GM21515 (cell line): ENCODE data around the gene LY6G5C.

Experiments
- ATAC-seq: cut with Tn5 transposase; IDR thresholded peaks from one replicate; pipeline ENCODE4 v1.9.1; 2021; ENCODE audit not compliant: unreplicated experiment

Gene LY6G5C, protein sequence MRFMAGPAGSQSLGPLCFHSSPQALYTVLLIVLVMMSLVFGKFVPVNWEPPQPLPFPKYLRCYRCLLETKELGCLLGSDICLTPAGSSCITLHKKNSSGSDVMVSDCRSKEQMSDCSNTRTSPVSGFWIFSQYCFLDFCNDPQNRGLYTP

DNA sequence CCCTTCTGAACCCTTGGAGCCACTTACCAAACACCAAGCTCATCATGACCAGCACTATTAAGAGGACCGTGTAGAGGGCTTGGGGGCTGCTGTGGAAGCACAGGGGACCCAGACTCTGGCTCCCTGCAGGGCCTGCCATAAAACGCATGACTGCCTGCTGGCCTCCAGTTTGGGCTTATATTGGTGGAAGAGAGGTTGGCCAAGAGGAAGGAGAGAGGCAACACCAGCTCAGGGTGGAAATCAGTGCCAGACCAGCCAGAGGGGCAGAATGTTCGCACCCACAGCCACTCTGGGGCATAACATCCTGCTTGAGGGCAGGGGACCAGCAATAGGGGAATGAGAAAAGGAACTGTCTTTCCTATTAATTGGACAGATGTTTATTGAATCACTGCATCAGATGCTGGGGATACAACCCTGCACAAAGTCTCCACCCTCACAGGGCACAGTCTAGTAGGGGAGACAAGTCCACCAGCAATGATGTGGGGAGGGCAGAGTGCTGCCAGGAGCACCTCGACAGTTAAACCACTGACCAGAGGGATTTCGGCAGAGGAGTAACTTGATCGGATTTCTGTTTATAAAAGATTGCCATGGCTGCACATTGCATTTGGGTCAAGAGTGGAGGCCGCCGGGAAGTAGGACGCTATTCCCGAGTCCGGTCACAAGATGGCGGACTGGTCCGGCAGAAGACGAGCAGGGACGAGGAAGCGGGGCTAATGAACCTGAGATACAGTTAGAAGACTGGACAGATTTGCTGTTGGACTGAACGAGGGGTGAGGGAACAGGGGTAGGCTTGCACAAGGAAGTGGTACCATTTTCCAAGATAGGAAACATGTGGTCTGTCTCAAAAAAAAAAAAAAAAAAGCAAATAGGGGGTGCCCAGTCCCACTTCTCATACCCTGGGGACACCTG is at the start of gene LY6G5C:
LY6G5C (minus strand) TSS at position 842 of the 909 bp plus-strand sequence; CDS start at position 148, 694 bp downstream.
- ATAC-seq, result no peak

DNA sequence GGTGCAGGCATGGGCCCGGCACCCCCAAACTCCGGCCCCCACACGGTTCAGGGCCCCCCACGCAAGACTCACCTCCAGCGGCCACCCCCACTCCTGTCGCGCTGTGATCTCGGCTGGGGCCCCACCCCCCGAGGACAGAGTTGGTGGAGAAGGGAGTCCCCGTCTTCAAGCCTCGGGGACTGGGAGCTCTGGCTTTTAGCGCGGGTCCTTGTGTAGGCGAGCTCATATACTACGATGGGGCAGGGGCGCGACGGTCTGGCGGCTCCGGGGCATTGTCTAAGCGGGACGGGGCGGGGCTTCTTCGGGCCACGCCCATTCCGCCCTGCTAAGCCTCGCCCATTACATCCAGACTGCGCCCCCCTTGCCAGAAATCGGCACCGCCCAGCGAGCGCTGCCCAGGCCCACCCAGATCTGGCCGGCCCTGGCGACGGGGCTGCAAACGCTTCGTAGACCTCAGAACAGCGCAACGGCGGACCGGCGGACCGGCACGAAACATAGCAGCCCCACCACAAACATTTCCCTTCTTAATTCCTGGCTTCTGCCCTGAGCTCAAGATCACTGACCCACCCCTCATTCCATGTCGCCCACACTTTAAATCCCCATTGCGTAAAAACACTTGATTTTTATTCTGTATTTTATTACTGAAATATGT is 49.2 kb upstream of the LY6G5C start:
- peak; percentile 37 for ATAC-seq

- peak; percentile 41 for ATAC-seq
These were observed 48.7 kb upstream of the LY6G5C start for GRCh38 chr6:31729515-31729978.

DNA sequence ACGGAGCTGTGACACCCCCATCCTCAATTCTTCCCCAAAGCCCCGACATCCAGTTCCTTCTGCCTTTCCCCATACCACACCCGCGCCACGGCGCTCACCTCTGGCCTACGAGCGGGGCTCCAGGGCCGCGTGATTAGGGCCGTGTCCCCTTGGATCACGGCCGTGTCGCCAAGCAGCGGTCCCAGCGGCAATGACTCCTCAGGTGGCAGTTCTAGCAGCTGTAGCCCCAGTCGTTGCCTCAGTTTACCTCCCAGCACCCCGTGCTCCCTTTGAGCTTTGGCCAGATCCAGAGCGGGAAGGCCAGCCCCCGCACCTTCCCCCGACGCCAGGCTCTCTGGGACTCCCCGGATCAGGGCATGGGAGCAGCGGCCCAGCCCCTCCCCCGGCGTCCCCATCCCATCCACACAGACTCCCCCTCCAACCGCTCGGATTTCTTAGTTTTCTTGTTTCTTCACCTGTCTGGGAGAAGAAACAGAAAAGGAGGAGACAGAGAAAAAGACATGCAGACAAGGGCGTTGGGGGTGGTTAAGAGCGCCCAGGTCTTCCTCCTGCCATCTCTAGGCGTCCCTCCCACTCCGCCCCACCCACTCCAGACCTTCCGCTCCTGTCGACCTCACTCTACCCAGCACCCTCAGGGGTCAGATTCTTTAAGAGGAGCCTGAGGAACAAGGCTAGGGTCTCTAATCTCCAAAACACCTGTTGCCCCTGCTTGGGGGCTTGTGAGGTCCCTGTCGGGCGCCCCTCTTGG is 48.1 kb upstream of the LY6G5C start, which contains the start of gene DDAH2:
DDAH2 (minus strand) TSS at position 533 of the 748 bp plus-strand sequence; CDS start at position 395, 138 bp downstream.
- no peak for ATAC-seq

GRCh38 chr6:31727717-31728671 is 47.1 kb upstream of the LY6G5C start:
- ATAC-seq, result no peak

- ATAC-seq, result no peak
These were observed 46.3 kb upstream of the LY6G5C start for GRCh38 chr6:31727034-31727716.

DNA sequence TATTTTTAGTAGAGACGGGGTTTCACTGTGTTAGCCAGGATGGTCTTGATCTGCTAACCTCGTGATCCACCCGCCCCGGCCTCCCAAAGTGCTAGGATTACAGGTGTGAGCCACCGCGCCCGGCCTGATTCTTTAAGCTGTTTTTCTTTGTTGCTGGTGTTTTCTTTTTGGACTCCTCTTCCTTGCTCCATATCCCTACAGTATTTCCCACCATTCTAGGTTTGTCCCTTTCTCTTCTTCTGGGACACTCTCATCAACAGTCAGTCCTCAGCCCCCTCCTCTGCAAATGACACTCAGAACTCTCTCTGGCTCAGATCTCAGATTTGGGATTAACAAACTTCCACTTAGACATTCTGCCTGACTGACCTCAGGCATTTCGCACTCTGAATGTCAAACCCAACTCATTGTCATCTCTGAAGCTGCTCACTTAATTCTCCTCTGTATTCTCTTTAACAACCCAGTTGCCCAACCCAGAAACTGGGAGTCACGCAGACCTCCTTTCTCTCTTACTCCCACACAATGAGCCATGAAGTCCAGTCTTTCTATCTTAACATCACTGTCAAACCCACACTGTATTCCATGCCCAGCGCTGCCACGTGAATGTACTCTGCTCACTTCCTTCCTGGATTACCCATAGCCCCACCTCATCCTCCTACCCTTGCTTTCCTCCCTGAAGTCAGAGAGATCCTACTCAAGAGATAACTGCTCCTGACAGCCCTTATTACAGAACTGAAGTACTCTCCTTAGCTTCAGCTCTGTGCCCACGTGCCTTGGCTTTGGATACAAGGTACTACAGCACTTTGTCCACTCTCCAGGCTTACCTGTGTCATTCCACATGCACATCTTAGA is 44.9 kb upstream of the LY6G5C start:
- ATAC-seq, result no peak

DNA sequence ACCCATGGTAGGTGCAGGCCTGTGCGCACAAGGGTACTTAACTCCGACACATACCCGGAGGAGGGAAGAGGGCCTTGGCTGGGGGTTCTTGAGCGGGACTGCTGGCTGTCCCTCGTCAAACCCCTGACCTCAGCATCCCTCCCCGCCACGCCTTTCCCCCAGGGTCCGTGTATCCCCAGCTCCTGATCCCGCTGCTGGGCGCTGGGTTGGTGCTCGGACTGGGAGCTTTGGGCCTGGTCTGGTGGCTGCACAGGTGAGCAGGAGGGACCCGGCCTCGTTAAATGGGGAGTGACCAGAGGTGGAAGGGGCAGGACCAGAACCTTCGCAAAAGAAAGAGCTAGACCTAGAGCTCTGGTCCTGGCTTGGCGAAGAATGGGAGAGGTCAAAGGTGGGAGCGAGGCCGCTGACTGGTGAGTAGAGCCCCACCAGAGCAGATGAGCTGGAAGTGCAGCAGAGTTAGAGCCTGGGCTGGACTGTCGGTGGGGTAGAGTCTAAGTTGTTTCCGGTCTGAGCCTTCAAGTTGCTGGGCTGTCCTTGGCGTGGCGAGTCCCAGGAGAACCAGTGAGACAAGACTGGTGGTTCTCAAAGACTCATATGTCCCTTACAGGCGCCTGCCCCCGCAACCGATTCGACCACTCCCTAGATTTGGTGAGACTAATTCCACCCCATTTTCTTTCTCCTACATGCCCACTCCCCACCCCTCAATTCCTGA is 43.3 kb upstream of the LY6G5C start:
- no peak for ATAC-seq

DNA sequence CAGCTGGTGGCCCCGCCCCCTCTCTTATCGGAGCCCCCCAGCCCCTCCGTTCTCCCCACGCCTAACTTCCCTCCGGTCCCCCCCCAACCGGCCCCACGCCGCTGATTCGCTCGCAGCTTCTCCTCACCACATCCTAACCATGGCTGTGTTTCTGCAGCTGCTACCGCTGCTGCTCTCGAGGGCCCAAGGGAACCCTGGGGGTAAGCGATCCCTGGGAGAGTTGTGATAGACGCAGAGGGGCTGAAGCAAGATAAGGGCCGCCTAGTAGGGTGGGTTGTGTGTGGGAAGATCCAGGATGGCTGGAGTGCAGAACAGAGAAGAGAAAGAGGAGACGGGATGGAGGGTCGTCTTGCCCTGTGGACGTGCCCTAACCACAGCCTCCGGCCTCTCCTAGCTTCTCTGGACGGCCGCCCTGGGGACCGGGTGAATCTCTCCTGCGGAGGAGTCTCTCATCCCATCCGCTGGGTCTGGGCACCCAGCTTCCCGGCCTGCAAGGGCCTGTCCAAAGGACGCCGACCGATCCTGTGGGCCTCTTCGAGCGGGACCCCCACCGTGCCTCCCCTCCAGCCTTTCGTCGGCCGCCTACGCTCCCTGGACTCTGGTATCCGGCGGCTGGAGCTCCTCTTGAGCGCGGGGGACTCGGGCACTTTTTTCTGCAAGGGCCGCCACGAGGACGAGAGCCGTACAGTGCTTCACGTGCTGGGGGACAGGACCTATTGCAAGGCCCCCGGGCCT is 42.5 kb upstream of the LY6G5C start, which contains the start of gene MPIG6B:
MPIG6B (plus strand) TSS at position 129 of the 735 bp plus-strand sequence; CDS start at position 140, 11 bp downstream.
- ATAC-seq, result no peak

- no peak for ATAC-seq
These were observed 41.3 kb upstream of the LY6G5C start for GRCh38 chr6:31722173-31722572.

- ATAC-seq, result no peak
These were observed 40.6 kb upstream of the LY6G5C start, which contains the start of gene LY6G6C for GRCh38 chr6:31721351-31722020. Gene LY6G6C, minus strand, starts transcription at chr6:31721746. Its CDS starts 67 bp downstream, at chr6:31721679.

DNA sequence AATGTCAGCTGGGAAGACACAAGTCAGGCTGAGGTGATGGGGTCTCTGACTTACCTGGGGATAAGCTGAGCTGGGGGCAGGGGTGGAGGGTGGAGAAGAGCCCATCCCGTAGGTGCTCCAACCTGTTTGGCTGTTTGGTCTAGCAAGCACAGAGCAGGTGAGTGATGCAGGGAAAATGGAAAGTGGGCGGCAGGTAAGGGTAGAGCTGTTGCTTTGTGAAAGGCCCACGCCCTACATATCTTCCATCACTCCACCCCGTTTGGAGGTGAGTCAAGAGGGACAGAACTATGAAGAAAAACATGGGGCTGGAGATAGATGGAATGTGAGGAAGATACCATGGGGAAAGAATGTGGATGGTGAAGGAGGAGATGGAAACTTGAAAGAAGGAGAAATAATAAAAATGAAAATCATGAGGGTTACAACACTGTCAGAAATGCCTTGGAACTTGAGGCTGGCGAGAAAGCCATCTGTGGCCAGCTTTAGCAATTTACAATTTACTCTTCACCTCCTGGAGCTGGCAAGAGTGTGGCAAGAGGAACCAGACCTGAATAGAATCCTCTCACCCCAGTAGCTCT is 39.4 kb upstream of the LY6G5C start:
- ATAC-seq, result no peak

DNA sequence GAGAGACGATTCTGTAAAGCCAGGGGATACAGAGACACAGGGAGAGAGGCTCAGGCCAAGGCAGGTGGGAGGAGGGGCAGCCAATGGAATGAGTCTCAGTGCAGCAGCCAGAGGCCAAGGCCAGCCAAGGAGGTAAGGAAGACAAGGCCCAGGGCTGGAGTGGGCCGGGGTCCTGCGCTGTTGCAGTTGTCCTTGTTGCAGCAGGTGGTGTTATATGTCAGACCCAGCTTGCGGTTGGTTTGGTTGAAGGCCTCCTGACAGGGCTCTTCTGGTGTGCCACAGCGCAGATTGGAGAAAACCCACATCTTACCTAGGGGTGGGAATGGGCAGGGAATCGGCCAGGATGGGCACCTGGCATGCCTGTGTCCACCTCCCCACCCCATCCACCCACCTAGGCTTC is 38.1 kb upstream of the LY6G5C start:
- ATAC-seq, result no peak

DNA sequence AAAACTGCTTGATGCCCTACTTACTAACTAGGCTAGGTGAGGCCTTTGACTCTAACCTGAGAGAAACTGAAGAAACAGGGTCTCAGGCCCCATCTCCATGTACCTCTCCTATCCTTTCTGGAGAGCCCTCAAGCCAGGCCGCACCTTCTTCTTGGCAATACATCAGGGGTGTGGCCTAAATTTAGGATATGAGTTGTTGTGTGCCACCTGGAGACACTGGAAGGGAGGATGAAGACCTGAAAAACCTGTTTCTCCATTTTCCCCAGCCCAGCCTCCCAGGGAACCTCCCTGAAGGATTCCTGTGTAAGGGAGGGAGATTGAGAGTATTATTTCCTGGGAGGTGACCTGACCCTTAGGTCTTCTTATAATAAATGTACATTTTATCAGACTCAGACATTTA is 37.4 kb upstream of the LY6G5C start:
- ATAC-seq, result no peak

DNA sequence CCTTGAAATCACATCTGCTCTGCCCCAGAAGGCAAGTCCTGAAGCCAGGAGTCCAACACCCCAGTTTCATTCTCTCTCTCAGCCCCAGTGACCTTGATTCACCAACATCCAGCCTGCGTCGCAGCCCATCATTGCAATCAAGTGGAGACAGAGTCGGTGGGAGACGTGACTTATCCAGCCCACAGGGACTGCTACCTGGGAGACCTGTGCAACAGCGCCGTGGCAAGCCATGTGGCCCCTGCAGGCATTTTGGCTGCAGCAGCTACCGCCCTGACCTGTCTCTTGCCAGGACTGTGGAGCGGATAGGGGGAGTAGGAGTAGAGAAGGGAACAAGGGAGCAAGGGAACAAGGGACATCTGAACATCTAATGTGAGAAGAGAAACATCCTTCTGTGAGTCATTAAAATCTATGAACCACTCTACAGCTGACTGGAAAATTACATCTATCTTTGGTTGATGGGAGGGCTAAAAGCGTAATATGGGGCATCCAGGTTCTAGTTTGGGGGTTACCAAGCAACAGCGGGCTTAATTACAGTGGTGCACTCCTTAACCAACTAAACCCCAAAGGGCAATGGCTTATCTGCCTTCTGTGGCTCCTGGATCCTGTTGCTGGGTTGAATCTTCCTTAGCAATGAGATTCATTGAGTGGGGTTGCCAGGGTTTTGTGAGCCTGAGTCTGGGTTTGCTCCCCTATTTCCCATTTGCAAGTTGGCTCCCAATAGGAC is 36.8 kb upstream of the LY6G5C start:
- ATAC-seq, result no peak
